K562 (cell line): Measurements from ENCODE around the gene OVCA2. TPM values are rescaled to one million over a fixed set of nuclear protein-coding genes. Genes with fewer than 3 reads are reported as not detected.

ENCODE experiments used
- ATAC-seq: fragments of 200-7000 bp; cut with Tn5 transposase; 3 replicates; pipeline ENCODE4 v1.9.1; 2020; ENCODE audit warnings: moderate library complexity
- BruUV-seq: library from RNA; stranded (reverse); fragments of 400-500 nt; replicated peaks from 2 replicates; lab custom pipeline; 2021; lab: Mats Ljungman, UMichigan
- CTCF ChIA-PET: fragments of 300-600 bp; formaldehyde crosslinking; extraction: SDS; loops from one replicate; lab custom pipeline; 2021; ENCODE audit warnings: low intra/inter-chr PET ratio; lab: Yijun Ruan, JAX
- POLR2A ChIA-PET: fragments of 300-600, 350-650 bp; sonication (Branson Sonifier 250); formaldehyde crosslinking; extraction: SDS; loops from one replicate; lab custom pipeline; 2021; ENCODE audit warnings: antibody characterized with exemption, inconsistent platforms; lab: Yijun Ruan, JAX
- DNase-seq, 4 experiments: peaks; one replicate each; pipeline versions ENCODE4 v3.0.0 to v3.0.0-alpha.2; 2011 to 2018; ENCODE audit warnings: low spot score in 3 of 4, mixed read lengths in 3 of 4; ENCODE audit errors: extremely low read depth in 1 of 4
- FAIRE-seq: peaks from 2 replicates; lab custom pipeline; 2011; peaks lifted over from hg19 to GRCh38; lab: Jason Lieb, UNC
- H2AFZ ChIP-seq: 2 replicates; pipeline ENCODE4 v1.6.0; 2011; ENCODE audit warnings: low read depth, low read length, control low read depth, inconsistent platforms
- H3K27ac ChIP-seq: fragments of 200-600 bp; 3 replicates; pipeline ENCODE4 v1.8.0; 2011; ENCODE audit warnings: low read depth, mild to moderate bottlenecking, control low read depth, inconsistent platforms, low read length, moderate library complexity, mixed read lengths; ENCODE audit errors: extremely low read depth
- H3K27me3 ChIP-seq, 2 experiments: fragments of 300-600 bp in 1 of 2; 2 replicates in 1 of 2; 3 replicates in 1 of 2; pipeline versions ENCODE4 v1.6.0 to v1.8.0; 2011; ENCODE audit warnings: inconsistent platforms in 2 of 2, low read length in 2 of 2, mild to moderate bottlenecking in 1 of 2, mixed read lengths in 1 of 2, moderate library complexity in 1 of 2; ENCODE audit not compliant: control insufficient read depth in 2 of 2, insufficient read depth in 2 of 2
- H3K36me3 ChIP-seq: fragments of 300-600 bp; 3 replicates; pipeline ENCODE4 v1.8.0; 2011; ENCODE audit warnings: mild to moderate bottlenecking, low read length, inconsistent platforms; ENCODE audit not compliant: control insufficient read depth, insufficient read depth
- H3K4me1 ChIP-seq, 2 experiments: fragments of 200-600 bp in 1 of 2; replicated peaks in 1 of 2; 2 replicates in 1 of 2; 3 replicates in 1 of 2; pipeline versions ENCODE4 v1.5.1 to v1.8.0; 2011; ENCODE audit warnings: inconsistent platforms in 2 of 2, low read length in 2 of 2, mild to moderate bottlenecking in 1 of 2, mixed read lengths in 1 of 2, moderate library complexity in 1 of 2; ENCODE audit not compliant: control insufficient read depth in 2 of 2, insufficient read depth in 2 of 2
- H3K4me2 ChIP-seq: 2 replicates; pipeline ENCODE4 v1.6.1; 2011; ENCODE audit warnings: low read length, control low read depth, inconsistent platforms, mixed read lengths; ENCODE audit not compliant: insufficient read depth
- H3K4me3 ChIP-seq: fragments of 200-600 bp; sonication (generic), shearing (Covaris generic); 2 replicates; pipeline ENCODE4 v1.5.1; 2016; ENCODE audit warnings: control low read depth, inconsistent platforms
- H3K79me2 ChIP-seq: fragments of 200-600 bp; 3 replicates; pipeline ENCODE4 v1.8.0; 2011; ENCODE audit warnings: low read length, inconsistent platforms; ENCODE audit not compliant: control insufficient read depth, insufficient read depth
- H3K9ac ChIP-seq, 2 experiments: 2 replicates each; pipeline versions ENCODE4 v1.6.0 to v1.6.1; 2011; ENCODE audit warnings: low read depth in 2 of 2, low read length in 2 of 2, control low read depth in 1 of 2, inconsistent platforms in 1 of 2, mild to moderate bottlenecking in 1 of 2, mixed read lengths in 1 of 2; ENCODE audit not compliant: insufficient read depth in 1 of 2
- H3K9me1 ChIP-seq: one replicate; pipeline ENCODE4 v1.6.0; 2011; ENCODE audit warnings: inconsistent platforms, mild to moderate bottlenecking, low read length, moderate library complexity; ENCODE audit not compliant: control insufficient read depth, insufficient read depth
- H3K9me3 ChIP-seq: replicated peaks from 2 replicates; pipeline ENCODE4 v1.5.1; 2011; ENCODE audit warnings: low read depth, low read length, inconsistent platforms; ENCODE audit not compliant: control insufficient read depth, insufficient read depth
- H4K20me1 ChIP-seq: replicated peaks from 2 replicates; pipeline ENCODE4 v1.6.1; 2011; ENCODE audit warnings: low read length, inconsistent platforms, mixed read lengths; ENCODE audit not compliant: control insufficient read depth, insufficient read depth
- ARNT ChIP-seq, 2 experiments: fragments of 450-650 bp; IDR thresholded peaks; 2 replicates each; pipeline ENCODE4 v1.6.1; 2016; ENCODE audit warnings: mild to moderate bottlenecking in 1 of 2
- CBFB ChIP-seq: sonication (generic); formaldehyde crosslinking; IDR thresholded peaks from 2 replicates; pipeline ENCODE4 v1.4.0; 2020; ENCODE audit warnings: mild to moderate bottlenecking, missing genetic modification reagents
- EGR1 ChIP-seq: fragments of 450-650 bp; conservative IDR thresholded peaks from 2 replicates; pipeline ENCODE4 v1.6.1; 2017; ENCODE audit warnings: mild to moderate bottlenecking
- ZNF175 ChIP-seq: fragments of 200-800 bp; sonication (Bioruptor generic); IDR thresholded peaks from 2 replicates; pipeline ENCODE4 v1.6.1; 2016; ENCODE audit warnings: low read depth, mild to moderate bottlenecking, missing genetic modification characterization, missing compliant biosample characterization
- ZNF785 ChIP-seq: fragments of 250-450 bp; sonication (Bioruptor Pico); IDR thresholded peaks from 2 replicates; pipeline ENCODE4 v1.4.0; 2020; ENCODE audit warnings: mild to moderate bottlenecking
- WGBS: fragments of 100-300 bp; shearing (Covaris generic); methylation state at CpG from one replicate; pipeline ENCODE4 v1.1.6; 2016; ENCODE audit warnings: low coverage, mixed read lengths; ENCODE audit not compliant: insufficient coverage; ENCODE audit errors: missing lambda C conversion rate; 5-methylcytosine and 5-hydroxymethylcytosine counted together
- in situ Hi-C: fragments of 300-500 bp; cut with MboI; formaldehyde crosslinking; loops from 4 replicates; pipeline ENCODE4 v1.15.0; 2018; ENCODE audit warnings: inconsistent platforms, mixed read lengths
- intact Hi-C: fragments of 100-400 bp; cut with micrococcal nuclease; formaldehyde crosslinking; loops from 2 replicates; pipeline ENCODE4 v1.14.2; 2022
- polyA plus RNA-seq, 8 experiments: library from polyadenylated mRNA; depleted of rRNA in 4 of 8; stranded (reverse) in 5 of 8; unstranded in 3 of 8; fragments of >200 nt; fragmentation: Nextera tagmentation in 2 of 8; fragmentation: Illumina TruSeq in 1 of 8; extraction: Ambion mirVana in 2 of 8; extraction: Trizol in 1 of 8; gene quantifications; 2 replicates each; pipeline versions ENCODE4 v1.2.1 to v1.2.3, GENCODE V29; 2011 to 2014; ENCODE audit warnings: inconsistent platforms in 1 of 8, missing spikeins in 1 of 8
- total RNA-seq, 7 experiments: library from RNA; depleted of rRNA in 6 of 7; stranded (reverse); fragments of >200 nt in 6 of 7; fragmentation: Illumina TruSeq in 2 of 7; extraction: Trizol in 2 of 7; gene quantifications; 2 replicates each; pipeline versions ENCODE4 v1.2.1 to v1.2.3, GENCODE V29; 2011 to 2021; ENCODE audit warnings: low replicate concordance in 1 of 7
- TF ChIP-seq, protein P1 (sequence below): fragments of 250-450 bp; sonication (Bioruptor Pico); IDR thresholded peaks from 2 replicates; pipeline ENCODE4 v1.8.0; 2021; ENCODE audit warnings: mild to moderate bottlenecking, moderate library complexity
- TF ChIP-seq, protein P2 (sequence below): fragments of 450-650 bp; formaldehyde crosslinking; IDR thresholded peaks from 2 replicates; pipeline ENCODE4 v1.4.0; 2020; ENCODE audit warnings: mild to moderate bottlenecking
- TF ChIP-seq, protein P3 (sequence below): sonication (generic); formaldehyde crosslinking; IDR thresholded peaks from 2 replicates; pipeline ENCODE4 v1.8.0; 2022; ENCODE audit warnings: missing genetic modification reagents, mild to moderate bottlenecking, moderate library complexity, borderline replicate concordance
- TF ChIP-seq, protein P4 (sequence below), 2 experiments: IDR thresholded peaks in 1 of 2; conservative IDR thresholded peaks in 1 of 2; 2 replicates each; pipeline ENCODE4 v1.6.1; 2016; ENCODE audit warnings: low read depth in 2 of 2, mild to moderate bottlenecking in 1 of 2, missing compliant biosample characterization in 1 of 2, missing genetic modification characterization in 1 of 2, moderate library complexity in 1 of 2
- TF ChIP-seq, protein P5 (sequence below): fragments of 250-450 bp; sonication (Bioruptor Pico); IDR thresholded peaks from 2 replicates; pipeline ENCODE4 v1.6.1; 2021; ENCODE audit warnings: mild to moderate bottlenecking

The OVCA2 gene
- total and polyA plus RNA-seq, 9 of the 15 experiments (the other 6 are each of a cell fraction or from before 2014, with no cell fraction given): 3.0 to 23.7 (median 14.1) TPM

DNA sequence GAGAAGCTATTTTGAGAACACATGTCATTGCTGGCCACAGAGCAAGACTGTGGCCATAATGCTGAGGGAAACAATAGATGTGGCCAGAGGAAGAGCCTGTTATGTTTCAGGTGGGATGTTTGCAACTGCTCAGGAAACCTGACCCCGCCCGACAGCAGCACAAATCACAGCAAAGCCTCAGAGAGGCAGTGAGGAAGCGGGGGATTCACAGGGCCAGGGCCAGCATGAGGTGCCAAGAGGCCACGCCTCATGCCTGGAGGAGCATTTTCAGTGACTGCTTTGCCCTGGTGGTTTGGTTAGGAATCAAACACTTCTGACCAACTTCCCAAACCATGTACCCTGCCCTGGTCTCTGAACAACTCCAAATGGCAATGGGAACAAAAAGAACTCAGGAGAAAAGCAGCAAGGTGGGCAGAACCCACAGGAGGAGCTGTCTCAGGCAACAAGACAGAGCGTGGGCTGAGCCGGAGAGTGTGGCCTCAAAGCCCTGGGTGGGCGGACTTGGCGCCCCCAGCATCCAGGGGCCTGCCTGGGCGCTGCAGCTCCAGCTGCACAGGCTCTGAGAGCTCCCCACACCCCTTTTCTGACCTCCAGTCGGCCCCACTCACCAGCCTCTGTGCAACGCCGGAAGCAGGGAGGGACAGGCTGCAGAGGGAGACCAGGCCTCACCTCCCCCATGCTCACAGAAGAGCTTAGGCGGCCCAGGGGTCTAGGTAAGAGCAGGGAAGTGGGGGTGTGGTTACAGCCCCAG is 33.7 kb downstream of the OVCA2 start:
- Histone ChIP-seq H3K79me2 (no peaks in the 10 kb centered on the region), H2AFZ (no peak overlapping the region), H3K4me1 (peaks cover 0 to 4% of the 10 kb centered on the region in 2 experiments; a peak in 1 of 5 replicates), H3K4me3 (no peak overlapping the region), H4K20me1 (no peaks in the 10 kb centered on the region), H3K27ac (no peak overlapping the region), H3K36me3 (peaks cover 13% of the 10 kb centered on the region; the same call in 1 of the 3 replicates), H3K27me3 (no peaks in the 10 kb centered on the region), H3K9me3 (no peaks in the 10 kb centered on the region), H3K4me2 (no peak overlapping the region), H3K9ac (no peak overlapping the region), H3K9me1 (no peaks in the 10 kb centered on the region)
- BruUV-seq: no TSS peak
- CTCF ChIA-PET: no interaction called here
- intact Hi-C loops: no loop called here
- no peak for FAIRE-seq
- 75% methylated on average over 5 of the region's 13 CpGs for WGBS
- POLR2A ChIA-PET: interaction anchor here (0.6 kb wide), 2 partner anchors 93 to 212 kb away, joined by 3 read pairs; no protein-coding TSS in a partner anchor
- in situ Hi-C loops: no loop called here
- DNase-seq: no peak
- ATAC-seq: no peak
- no peak for TF ChIP-seq ZNF175 (CRISPR knock-in tag)
- no peak for TF ChIP-seq ARNT (IDR thresholded peaks at IDR 0.05)
- TF ChIP-seq, protein P1, sequence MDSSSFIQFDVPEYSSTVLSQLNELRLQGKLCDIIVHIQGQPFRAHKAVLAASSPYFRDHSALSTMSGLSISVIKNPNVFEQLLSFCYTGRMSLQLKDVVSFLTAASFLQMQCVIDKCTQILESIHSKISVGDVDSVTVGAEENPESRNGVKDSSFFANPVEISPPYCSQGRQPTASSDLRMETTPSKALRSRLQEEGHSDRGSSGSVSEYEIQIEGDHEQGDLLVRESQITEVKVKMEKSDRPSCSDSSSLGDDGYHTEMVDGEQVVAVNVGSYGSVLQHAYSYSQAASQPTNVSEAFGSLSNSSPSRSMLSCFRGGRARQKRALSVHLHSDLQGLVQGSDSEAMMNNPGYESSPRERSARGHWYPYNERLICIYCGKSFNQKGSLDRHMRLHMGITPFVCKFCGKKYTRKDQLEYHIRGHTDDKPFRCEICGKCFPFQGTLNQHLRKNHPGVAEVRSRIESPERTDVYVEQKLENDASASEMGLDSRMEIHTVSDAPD (CRISPR knock-in tag): no peak
- TF ChIP-seq, protein P2, sequence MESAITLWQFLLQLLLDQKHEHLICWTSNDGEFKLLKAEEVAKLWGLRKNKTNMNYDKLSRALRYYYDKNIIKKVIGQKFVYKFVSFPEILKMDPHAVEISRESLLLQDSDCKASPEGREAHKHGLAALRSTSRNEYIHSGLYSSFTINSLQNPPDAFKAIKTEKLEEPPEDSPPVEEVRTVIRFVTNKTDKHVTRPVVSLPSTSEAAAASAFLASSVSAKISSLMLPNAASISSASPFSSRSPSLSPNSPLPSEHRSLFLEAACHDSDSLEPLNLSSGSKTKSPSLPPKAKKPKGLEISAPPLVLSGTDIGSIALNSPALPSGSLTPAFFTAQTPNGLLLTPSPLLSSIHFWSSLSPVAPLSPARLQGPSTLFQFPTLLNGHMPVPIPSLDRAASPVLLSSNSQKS (CRISPR knock-in tag): no peak
- TF ChIP-seq, protein P3, sequence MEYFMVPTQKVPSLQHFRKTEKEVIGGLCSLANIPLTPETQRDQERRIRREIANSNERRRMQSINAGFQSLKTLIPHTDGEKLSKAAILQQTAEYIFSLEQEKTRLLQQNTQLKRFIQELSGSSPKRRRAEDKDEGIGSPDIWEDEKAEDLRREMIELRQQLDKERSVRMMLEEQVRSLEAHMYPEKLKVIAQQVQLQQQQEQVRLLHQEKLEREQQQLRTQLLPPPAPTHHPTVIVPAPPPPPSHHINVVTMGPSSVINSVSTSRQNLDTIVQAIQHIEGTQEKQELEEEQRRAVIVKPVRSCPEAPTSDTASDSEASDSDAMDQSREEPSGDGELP (CRISPR knock-in tag): no peak
- TF ChIP-seq, protein P4, sequence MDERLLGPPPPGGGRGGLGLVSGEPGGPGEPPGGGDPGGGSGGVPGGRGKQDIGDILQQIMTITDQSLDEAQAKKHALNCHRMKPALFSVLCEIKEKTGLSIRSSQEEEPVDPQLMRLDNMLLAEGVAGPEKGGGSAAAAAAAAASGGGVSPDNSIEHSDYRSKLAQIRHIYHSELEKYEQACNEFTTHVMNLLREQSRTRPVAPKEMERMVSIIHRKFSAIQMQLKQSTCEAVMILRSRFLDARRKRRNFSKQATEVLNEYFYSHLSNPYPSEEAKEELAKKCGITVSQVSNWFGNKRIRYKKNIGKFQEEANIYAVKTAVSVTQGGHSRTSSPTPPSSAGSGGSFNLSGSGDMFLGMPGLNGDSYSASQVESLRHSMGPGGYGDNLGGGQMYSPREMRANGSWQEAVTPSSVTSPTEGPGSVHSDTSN (CRISPR knock-in tag; IDR thresholded peaks at IDR 0.05; ENCODE audit: low read depth): no peak
- TF ChIP-seq, protein P4 (tag; conservative IDR thresholded peaks at IDR 0.05; ENCODE audit: low read depth): no peak
- no peak for TF ChIP-seq CBFB (CRISPR knock-in tag)
- TF ChIP-seq, protein P5, sequence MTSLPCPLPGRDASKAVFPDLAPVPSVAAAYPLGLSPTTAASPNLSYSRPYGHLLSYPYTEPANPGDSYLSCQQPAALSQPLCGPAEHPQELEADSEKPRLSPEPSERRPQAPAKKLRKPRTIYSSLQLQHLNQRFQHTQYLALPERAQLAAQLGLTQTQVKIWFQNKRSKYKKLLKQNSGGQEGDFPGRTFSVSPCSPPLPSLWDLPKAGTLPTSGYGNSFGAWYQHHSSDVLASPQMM: no peak
- TF ChIP-seq ZNF785: no peak
- TF ChIP-seq EGR1: no peak
